GM19023 (cell line): ENCODE results near the gene RBM45.
"Not testable (repeated sequence)": the region's sequence is repeated elsewhere in the genome, so short reads cannot be mapped to it uniquely, and the experiment has no call there.

Experiments used
- ATAC-seq: cut with Tn5 transposase; IDR thresholded peaks from one replicate; pipeline ENCODE4 v1.9.1; 2021; ENCODE audit warnings: mild to moderate bottlenecking, moderate library complexity; ENCODE audit not compliant: unreplicated experiment

RBM45 gene, protein sequence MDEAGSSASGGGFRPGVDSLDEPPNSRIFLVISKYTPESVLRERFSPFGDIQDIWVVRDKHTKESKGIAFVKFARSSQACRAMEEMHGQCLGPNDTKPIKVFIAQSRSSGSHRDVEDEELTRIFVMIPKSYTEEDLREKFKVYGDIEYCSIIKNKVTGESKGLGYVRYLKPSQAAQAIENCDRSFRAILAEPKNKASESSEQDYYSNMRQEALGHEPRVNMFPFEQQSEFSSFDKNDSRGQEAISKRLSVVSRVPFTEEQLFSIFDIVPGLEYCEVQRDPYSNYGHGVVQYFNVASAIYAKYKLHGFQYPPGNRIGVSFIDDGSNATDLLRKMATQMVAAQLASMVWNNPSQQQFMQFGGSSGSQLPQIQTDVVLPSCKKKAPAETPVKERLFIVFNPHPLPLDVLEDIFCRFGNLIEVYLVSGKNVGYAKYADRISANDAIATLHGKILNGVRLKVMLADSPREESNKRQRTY

DNA sequence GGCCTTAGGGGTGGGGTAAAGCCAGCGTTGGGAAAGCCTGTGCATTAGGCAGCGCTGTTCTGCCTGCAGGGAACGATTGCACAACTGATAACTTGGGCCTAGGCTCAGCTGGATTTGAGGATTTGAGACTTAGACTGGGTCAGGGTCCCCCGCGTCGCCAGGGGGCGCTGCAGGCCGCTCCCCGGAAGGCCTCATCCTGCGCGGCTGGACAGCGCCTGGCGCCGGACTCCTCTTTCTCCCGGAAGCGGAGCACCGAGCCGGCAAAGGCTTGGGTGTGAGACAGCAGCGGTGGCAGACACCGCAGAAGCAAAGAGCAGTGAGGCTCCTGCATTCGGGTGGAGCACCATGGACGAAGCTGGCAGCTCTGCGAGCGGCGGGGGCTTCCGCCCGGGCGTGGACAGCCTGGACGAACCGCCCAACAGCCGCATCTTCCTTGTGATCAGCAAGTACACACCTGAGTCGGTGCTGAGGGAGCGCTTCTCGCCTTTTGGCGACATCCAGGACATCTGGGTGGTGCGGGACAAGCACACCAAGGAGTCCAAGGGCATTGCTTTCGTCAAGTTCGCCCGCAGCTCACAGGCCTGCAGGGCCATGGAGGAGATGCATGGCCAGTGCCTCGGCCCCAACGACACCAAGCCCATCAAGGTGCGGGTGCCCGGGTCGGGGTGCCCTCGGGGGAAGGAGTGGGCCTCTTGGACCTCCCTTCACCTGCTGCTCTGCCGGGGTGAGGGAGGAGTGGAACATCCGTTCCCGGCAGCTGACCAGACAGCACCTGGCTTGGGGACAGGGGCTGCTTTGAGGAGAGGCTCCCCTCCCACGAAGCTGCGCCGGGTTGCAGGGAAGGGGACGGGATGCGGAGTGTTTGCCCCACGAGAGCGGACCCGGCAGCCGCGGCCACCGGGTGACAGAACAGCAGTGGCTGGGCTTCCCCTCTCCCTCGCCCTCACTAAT is at the start of gene RBM45:
Gene RBM45, plus strand, starts transcription at position 236 of the 951 bp plus-strand sequence. Its CDS starts 110 bp downstream, at position 346.
- peak; percentile 90 for ATAC-seq

DNA sequence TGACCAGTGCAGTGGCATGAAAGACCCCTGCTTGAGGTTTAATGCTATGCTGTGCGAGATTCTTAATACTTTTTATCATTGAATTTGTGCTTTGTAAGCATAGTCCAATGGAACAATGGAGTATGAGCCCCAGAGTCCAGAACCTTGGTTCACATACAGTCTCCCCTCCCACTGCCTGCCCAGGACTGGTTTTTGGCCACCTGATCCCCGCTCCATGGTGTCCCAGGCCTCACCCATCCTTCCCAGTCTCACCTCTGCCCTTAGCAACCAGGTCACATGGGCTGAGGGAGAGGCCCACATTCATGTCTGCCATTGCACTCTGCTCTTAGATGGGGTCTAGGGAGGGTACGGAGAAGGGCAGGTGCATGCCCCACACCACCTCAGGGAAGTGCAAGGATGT is 45.9 kb upstream of the RBM45 start:
- no peak for ATAC-seq

DNA sequence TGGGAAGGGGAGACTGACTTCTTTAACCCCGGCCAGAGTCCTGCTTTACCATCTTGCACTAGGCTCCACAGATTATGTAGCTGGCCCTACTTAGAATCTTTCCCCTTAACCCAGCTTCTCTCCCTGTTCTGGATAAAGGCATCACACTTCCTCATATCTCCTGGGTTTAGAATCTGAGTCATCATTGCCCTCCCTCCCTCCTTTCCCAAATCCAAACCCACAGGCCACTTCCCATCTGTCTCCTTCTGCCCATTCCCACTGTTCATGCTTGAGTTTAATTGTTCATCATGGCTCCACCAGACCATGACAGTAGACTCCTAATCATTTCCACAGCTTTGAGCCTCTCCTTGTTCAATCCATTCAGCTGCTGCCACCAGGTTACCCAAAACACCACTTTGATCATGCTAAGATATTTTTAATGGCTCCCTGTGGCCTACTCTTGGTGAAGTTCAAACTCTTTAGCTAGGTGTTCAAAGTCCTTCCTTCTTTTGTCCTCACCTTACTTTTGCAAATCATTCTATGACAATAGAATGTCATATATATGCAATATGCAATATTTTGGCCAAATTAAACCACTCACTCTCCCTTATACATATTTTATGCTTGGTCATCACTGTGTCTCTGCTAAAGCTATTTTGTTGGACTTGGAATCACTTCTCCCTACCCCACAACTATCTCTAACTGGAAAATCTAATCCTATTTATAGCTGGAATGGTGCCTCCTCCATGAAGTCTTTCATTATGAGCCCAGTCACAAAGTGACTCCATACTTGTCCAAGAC is 45.2 kb upstream of the RBM45 start:
- ATAC-seq, result no peak

DNA sequence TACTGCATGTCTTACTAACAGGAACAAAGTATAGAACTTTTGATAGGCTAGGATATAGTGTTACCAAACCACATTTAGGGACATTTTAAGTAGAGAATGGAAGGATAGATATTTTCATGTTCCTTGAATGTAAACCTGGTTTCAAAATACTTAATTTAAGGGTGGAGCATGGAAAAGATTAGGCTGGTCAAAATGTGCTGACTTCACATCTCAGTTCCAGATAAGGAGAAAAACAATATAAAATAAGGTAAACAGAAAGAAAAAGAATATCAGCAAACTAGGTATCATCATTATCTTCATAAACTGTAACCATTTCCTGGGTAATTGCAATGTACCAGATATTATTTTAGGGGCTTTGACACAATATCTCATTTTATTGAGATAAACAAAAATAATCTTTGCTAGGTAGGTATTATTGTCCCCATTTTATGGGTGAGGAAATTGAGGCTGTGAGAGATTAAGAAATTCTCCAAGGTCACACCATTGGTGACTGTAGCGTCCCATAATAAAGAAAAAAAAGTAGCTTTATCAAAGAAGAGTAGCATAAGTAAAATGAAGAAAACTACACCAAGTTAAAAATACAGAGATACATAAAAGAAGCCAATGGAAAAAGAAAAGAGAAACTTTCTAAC is 43.3 kb upstream of the RBM45 start:
- no peak for ATAC-seq

DNA sequence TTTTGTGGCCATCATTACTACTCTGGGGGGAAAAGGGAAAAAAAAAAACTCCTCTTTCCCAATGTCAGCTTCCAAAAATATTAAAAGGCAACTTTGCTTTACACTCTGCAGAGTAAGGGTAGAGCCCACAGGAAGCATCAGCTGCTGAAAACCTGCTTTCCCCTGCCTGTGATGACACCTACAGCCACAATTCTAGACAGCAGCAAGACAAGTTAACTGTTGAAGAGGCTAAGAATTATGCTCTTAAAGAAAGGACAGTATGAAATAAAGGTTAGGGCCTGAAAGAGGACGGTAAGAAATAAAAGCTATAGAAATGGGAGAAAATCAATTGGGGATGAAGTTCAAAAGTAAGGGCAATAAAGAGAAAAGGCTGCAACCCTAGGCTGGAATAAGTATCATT is 42.7 kb upstream of the RBM45 start:
- ATAC-seq, result no peak

DNA sequence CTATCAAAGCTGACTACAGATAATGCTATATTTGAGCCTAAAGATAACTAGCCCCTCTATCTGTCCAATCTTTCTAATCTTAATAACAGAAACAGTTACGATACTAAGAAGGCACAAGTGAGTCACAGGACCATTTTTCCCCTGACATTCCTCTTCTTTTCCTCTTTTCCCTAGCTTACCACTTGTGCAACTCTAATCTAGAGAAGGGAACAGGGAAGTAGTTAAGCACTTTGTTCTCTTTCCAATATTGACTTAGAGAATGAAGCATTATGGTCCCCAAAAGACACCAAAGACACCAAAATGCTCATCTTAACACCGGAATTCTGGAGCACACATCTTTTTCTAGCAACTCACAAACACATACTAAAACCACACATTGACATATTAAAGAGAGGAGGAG is 41.4 kb upstream of the RBM45 start:
- no peak for ATAC-seq

DNA sequence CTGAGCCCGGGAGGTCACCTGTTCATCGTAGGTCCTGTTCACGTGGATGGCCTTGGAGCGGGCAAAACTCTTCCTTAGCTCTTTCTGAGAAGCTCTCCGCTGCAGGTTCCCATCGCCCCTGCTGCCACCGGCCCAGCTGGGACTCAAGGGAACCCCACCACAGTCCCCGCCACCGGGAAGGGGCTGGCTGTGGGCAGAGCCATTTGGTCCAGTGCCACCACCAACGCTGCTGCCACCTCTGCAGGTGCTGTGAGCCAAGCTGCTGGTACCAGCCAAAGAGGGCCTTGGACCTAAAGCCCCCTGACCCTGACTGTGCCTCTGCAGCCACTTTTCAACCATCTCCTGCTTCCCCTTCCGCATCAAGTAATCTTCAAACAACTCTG is 40.2 kb upstream of the RBM45 start:
- ATAC-seq, result no peak

DNA sequence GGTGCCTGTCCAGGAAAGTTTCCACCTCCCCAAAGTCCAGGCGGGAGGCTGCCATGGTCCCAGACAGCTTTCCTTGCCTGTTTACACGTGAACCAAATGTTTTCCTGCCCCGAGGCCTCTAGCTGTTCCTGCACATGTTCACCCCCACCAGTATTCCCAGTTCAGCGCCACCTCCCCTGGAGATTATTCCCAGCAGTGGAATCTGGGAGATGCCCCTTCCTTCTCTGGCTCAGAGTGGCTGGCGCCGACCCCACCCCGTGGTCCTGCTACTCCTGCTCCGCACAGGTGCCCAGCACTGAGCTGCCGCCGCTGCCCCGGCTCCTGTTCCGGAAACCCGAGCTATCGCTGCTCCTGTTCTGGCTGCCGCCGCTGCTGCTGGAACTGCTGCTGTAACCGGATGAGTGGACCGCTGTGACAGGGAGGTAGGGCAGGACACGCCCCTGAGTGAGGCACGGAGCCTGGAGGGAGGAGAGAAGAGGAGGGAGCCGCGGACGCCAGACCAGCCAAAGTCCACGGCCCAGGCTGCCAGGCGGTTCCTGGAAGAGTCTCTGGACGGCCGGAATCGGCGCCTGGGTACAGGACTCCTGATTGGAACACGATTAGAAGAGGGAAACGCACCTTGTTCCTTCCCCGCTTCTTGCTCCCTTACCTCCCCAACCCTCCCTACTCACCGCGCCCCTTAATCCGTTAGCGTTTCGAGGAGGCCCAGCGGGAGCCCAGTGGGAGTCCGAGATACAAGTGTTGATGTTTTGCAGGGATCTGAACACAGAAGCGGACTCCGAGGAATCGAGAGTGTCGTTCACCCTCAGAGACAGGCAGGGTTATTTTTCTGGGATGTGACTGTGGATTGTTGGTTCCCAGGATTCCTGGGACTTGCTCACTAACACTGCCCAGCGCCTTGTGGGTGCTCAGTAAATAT is 39.6 kb upstream of the RBM45 start, which contains the start of gene PDE11A:
Gene PDE11A, minus strand, starts transcription at position 395 of the 919 bp plus-strand sequence. Its CDS starts 340 bp downstream, at position 55.
- ATAC-seq, result peak; percentile 63

DNA sequence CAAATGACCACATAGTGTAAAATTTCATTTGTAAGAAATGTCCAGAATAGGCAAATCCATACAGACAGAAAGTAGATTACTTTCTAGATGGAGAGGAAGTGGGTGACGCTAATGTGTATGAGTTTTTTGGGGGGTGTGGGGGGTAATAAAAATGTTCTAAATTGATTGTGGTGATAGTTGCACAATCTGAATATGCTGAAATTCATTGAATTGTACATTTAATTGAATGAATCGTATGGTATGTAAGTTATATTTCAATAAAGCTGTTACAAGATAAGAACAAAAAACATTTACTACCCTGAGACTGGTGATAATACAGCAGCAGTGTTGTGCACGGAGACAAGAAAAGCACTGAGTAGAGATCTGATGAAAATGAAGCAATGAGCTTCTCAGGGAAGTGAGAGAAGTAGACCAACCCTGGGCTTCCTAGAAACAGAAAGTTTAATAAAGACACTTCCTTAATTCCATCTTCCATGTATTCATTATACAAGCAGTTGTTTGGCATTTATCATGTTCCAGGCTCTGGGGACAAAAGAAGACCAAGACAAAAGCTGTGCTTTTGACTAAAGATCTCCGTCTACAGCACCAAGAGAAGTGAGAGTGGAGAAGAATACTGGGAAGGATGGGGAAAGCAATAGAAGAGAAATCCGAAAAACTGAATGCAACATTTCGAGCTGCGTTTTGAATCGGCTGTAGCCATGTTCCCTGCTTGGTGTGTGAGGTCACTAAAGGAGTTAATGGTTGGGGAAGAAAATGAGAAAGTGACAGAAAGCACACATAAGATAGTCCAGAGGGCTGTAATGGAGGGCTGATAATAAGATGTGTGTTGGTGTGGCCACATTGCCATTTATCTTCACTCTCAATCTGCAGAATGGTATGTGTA is 37.9 kb upstream of the RBM45 start:
- no peak for ATAC-seq

DNA sequence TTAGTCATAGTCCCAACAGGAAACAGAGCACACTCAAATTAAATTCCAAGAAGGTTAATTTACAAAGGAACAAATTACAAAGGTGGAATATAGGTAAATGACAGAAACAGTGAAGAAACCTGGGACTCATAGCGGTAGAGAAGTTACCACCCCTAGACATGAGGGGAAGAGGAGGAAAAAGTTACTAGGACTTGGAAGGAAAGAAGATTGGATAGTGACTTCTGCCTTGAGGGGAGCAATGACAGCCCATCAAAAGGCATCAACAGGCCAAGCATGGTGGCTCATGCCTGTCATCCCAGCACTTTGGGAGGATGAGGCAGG is 37.3 kb upstream of the RBM45 start:
- ATAC-seq, result no peak

DNA sequence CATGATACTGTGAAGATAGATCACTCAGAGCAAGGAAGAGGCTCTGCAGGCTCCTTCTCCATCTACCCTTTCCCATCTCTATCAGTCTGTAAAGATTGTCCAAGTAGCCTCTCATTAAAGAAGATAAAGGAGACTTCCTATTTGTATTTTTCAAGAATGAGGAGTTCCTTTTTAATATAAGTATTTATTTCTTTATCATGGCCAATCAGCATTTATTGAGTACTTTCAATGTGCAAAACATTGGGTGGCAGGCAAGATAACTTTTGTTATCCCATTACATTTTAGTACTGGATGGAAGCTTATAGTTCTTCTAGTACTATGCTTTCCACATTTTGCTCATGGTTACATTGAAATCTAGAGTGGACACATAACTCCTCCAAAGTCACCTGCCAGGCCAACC is 36.1 kb upstream of the RBM45 start:
- no peak for ATAC-seq

DNA sequence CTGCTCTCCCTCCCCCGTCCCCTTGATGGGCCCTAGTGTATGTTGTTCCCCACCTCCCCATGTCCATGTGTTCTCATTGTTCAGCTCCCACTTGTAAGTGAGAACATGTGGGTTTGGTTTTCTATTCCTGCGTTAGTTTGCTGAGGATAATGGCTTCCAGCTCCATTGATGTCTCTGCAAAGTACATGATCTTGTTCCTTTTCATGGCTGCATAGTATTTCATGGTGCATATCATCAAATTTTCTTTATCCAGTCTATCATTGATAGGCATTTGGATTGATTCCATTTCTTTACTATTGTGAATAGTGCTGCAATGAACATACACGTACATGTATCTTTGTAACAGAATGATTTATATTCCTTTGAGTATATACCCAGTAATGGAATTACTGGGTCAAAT is 33.0 kb upstream of the RBM45 start:
- not testable (repeated sequence) for ATAC-seq

DNA sequence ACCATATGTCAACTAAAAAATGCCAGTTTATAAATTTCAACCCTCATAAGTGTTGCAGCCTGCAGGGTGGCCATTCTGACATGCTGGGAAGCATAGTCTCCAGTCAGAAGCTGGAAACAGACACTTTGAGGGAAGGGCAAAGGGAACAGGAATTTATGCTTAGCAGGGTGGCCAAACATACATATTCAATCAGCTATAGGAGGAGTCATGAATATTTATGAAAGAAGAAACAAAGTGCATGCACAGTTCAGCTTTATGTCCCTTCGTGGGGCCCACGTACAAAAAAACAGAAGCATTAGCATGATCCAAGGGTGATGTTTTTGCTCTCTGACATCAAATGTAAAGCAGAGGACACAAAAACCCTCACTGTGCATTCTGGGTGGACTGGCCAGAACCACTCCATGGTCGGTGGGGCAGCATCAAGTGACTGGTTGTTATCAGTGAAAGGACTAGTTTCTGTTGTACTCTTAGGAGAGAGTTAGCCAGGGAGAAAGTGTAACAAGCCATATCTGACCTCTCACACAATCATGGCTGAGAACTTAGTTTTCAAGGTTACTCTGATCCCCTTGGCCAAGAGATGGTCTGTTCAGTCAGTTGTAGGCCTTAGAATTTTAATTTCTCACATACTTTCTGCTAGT is 29.7 kb upstream of the RBM45 start:
- ATAC-seq, result no peak

DNA sequence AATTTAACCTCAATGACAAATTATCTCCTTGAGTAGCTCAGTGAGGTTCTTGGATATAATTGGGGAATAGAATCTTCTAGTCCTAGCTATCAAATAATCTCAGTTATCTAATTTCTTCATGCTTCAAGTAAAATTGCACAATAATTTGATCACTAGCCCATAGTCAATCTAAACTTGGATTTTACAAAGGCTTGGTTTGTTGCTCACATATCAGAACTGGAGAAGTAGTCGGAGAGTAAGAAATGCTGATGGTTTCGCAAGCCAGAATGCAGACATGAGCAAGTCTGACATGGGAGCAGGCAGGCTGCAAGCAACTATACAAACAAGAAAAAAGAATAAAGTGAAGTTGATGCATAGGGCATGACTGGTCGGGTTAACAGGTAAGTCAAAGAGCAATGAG is 28.0 kb upstream of the RBM45 start:
- no peak for ATAC-seq

DNA sequence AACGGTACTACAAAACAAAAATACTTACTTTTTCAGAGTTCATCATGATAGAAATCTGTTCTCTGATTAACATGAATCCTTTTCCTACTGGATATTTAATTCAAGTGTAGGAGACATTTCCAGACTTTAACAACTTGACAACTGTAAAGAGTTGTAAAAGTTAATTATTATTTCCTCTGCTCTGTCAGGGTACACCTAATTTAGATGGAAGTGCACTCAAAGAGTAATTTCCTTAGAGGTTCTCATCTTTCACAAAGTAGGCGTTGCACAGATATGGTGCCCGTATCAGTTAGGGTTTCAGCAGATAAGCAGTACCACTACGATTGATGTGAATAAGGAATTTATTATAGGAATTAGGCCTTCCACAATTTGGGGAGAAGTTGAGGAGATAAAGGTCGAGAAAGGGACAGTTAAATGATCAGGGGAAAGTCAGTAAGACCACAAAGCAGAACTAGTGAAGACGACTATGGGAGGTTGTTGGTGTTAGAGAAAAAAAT is 23.4 kb upstream of the RBM45 start:
- ATAC-seq, result no peak

DNA sequence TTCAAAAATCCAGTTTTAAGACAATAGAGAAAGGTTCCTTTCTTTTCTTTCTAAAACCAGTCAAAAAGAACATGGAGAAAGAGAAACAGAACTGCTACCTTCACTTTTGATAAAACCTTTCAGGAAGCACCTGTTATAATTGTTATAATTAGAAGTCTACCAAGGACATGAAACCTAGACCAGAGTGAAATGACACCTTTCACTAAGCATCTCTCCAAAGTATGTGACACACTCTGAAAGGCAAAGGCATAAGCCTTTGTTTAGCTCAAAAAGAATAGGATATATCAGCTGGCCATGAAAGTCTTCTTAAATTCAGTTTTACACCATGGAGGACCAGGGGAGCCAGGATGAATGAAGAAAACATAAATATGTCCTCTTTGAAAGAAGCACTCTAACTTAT is 18.8 kb upstream of the RBM45 start:
- ATAC-seq, result no peak

DNA sequence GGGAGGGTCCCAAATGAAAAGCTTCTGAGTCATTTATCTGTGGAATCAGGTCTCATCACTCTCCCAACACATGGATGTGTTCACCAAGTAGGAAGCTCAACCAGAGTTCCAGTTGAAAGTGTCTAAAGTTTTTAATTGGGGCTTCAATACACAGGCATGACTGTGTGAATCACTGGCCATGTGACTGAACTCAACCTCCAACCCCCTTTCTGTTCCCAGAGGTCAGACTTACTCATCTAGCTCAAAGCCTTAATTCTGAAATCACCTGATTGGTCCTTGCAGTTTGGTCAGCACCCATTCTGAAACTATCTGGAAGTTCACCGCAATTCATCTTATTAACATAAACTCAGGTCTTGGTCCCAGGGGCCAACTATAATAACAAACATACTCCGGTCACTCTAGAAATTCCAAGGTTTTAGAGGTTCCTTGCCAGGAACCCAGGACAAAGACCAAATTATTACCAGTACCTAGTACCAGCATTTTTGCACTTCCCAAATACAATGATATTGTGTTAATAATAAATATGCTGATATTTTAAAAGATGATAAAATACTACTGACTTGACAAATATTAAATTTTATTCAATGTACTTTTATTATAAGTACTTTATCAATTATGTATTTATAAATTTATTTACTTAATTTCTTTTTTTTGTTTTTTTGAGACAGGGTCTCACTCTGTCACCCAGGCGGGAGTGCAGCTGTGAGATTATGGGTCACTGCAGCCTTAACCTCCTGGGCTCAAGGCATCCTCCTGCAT is 10.7 kb upstream of the RBM45 start:
- no peak for ATAC-seq
